CD4-positive, alpha-beta memory T cell (primary cell): ENCODE data around the gene MAP2K7. TPM values are rescaled to one million over a fixed set of nuclear protein-coding genes. Genes with fewer than 3 reads are reported as not detected.
A peak's percentile ranks its signal among the peaks of the same experiment; 100 is the strongest.

Experiments
- CTCF ChIA-PET: fragments of 350-600 bp; sonication (Branson Sonifier 250); formaldehyde crosslinking; loops from one replicate; lab custom pipeline; 2021; ENCODE audit warnings: inconsistent platforms; ENCODE audit not compliant: partially characterized antibody; lab: Charles Lee
- POLR2A ChIA-PET: fragments of 350-600 bp; sonication (Branson Sonifier 250); formaldehyde crosslinking; loops from one replicate; lab custom pipeline; 2021; ENCODE audit not compliant: partially characterized antibody; lab: Charles Lee
- DNase-seq, 5 donors: peaks; one replicate each; pipeline versions ENCODE4 v3.0.0 to v3.0.0-alpha.2; 2020 to 2022; ENCODE audit warnings: mixed read lengths in 1 of 5
- H3K27ac ChIP-seq: one replicate; pipeline ENCODE4 v1.7.0; 2013; ENCODE audit warnings: low read depth, low read length
- H3K27me3 ChIP-seq: 2 replicates; pipeline ENCODE4 v1.7.0; 2013; ENCODE audit warnings: mild to moderate bottlenecking, low read length, moderate library complexity; ENCODE audit not compliant: insufficient read depth
- H3K36me3 ChIP-seq: 2 replicates; pipeline ENCODE4 v1.7.0; 2013; ENCODE audit warnings: mild to moderate bottlenecking, low read length, moderate library complexity; ENCODE audit not compliant: insufficient read depth
- H3K4me1 ChIP-seq: 2 replicates; pipeline ENCODE4 v1.7.0; 2013; ENCODE audit warnings: mild to moderate bottlenecking, low read length, moderate library complexity; ENCODE audit not compliant: insufficient read depth
- H3K4me3 ChIP-seq, 2 donors: one replicate each; pipeline ENCODE4 v1.7.0; 2013; ENCODE audit warnings: low read length in 2 of 2, mild to moderate bottlenecking in 1 of 2
- H3K9me3 ChIP-seq, 2 donors: one replicate each; pipeline ENCODE4 v1.7.0; 2013; ENCODE audit warnings: low read length in 2 of 2, control low read depth in 1 of 2; ENCODE audit not compliant: control insufficient read depth in 1 of 2
- H3K27ac Mint-ChIP-seq, 7 donors: one replicate each; pipeline ENCODE4 v1.8.0; 2020 to 2021; ENCODE audit warnings: mixed read lengths in 7 of 7, mild to moderate bottlenecking in 6 of 7, inconsistent platforms in 3 of 7, moderate library complexity in 3 of 7
- H3K27me3 Mint-ChIP-seq, 2 donors: one replicate each; pipeline ENCODE4 v1.8.0; 2020 to 2021; ENCODE audit warnings: mixed read lengths in 2 of 2
- H3K36me3 Mint-ChIP-seq, 2 donors: one replicate each; pipeline ENCODE4 v1.8.0; 2020 to 2021; ENCODE audit warnings: mixed read lengths in 2 of 2, inconsistent platforms in 1 of 2, mild to moderate bottlenecking in 1 of 2
- H3K4me1 Mint-ChIP-seq, 4 donors: one replicate each; pipeline ENCODE4 v1.8.0; 2020 to 2021; ENCODE audit warnings: mixed read lengths in 4 of 4, mild to moderate bottlenecking in 1 of 4
- H3K4me3 Mint-ChIP-seq, 8 donors: one replicate each; pipeline ENCODE4 v1.8.0; 2020 to 2021; ENCODE audit warnings: mixed read lengths in 8 of 8, mild to moderate bottlenecking in 7 of 8, moderate library complexity in 6 of 8, inconsistent platforms in 3 of 8
- H3K9me3 Mint-ChIP-seq, 8 donors: one replicate each; pipeline ENCODE4 v1.8.0; 2020 to 2021; ENCODE audit warnings: mixed read lengths in 8 of 8, mild to moderate bottlenecking in 5 of 8, inconsistent platforms in 3 of 8, moderate library complexity in 1 of 8
- intact Hi-C: fragments of 100-400 bp; cut with micrococcal nuclease; formaldehyde crosslinking; loops from one replicate; pipeline ENCODE4 v1.15.1; 2023
- polyA plus RNA-seq, 2 donors: library from polyadenylated mRNA; unstranded; fragments of 300-500 nt; fragmentation: Illumina TruSeq; gene quantifications; one replicate each; pipeline ENCODE4 v1.2.3, GENCODE V29; 2021
- total RNA-seq, 2 experiments: library from RNA; stranded (reverse); gene quantifications; one replicate each; pipeline ENCODE4 v1.2.3, GENCODE V29; 2021

Gene MAP2K7
- total and polyA plus RNA-seq, 4 experiments from 2014 or later: 0.57 to 62.5 (median 31.1) TPM

DNA sequence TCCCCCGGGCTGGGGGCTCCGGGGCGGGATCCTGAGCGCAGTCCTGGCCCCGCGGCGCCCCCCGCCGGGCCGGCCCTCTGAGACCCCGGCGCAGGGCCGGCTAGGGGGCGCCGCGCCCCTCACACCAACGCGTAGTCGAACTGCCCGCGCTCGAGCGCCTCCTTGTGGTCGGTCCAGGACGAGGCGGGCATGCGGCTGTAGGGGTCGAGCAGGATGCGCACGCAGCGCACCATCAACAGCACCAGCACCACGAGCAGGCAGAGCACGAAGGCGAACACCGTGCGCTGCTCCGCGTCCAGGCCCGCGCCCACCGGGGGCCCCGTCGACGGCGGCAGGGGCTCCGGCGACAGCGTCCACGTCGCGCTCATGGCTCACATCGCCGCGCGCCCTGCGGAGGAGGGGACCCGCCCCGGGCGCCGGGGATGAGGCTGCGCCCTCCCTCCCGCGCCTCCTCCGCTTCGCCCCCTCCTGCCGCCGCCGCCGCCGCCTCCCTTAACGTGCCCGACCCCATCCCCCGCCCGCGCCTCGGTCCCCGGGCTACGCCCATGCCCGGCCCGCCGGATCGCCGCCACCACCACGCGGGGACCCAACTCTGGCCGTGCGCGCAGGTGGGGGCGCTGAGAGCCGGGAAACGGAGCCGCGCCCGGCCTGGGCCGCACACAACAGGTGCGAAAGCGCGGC, 21.6 kb downstream of the MAP2K7 start:
- Mint-ChIP-seq H3K4me3 (peak overlapping the region; percentile 64 to 90 (median 83)), H3K9me3 (peaks cover 0 to 1% (median 0%) of the 10 kb centered on the region in 8 donors), H3K27ac (peak overlapping the region in 6 of 7 donors; percentile 53 to 84 (median 72)), H3K4me1 (peaks cover 4 to 43% (median 24%) of the 10 kb centered on the region in 4 donors), H3K36me3 (peaks cover 0 to 9% of the 10 kb centered on the region in 2 donors), H3K27me3 (no peaks in the 10 kb centered on the region)
- POLR2A ChIA-PET: no interaction called here
- peaks cover 24% of the 10 kb centered on the region for H3K4me1 ChIP-seq
- intact Hi-C loops: loop anchor here (1.0 kb wide), 2 partner anchors 18 to 72 kb away; partner anchors contain the start of gene TIMM44
- H3K36me3 ChIP-seq: peaks cover 15% of the 10 kb centered on the region
- H3K4me3 ChIP-seq: no peak overlapping the region
- peak; percentile 70 to 78 (median 74) for DNase-seq
- H3K27me3 ChIP-seq: no peaks in the 10 kb centered on the region
- no peaks in the 10 kb centered on the region for H3K9me3 ChIP-seq
- CTCF ChIA-PET: no interaction called here
- no peak overlapping the region for H3K27ac ChIP-seq

DNA sequence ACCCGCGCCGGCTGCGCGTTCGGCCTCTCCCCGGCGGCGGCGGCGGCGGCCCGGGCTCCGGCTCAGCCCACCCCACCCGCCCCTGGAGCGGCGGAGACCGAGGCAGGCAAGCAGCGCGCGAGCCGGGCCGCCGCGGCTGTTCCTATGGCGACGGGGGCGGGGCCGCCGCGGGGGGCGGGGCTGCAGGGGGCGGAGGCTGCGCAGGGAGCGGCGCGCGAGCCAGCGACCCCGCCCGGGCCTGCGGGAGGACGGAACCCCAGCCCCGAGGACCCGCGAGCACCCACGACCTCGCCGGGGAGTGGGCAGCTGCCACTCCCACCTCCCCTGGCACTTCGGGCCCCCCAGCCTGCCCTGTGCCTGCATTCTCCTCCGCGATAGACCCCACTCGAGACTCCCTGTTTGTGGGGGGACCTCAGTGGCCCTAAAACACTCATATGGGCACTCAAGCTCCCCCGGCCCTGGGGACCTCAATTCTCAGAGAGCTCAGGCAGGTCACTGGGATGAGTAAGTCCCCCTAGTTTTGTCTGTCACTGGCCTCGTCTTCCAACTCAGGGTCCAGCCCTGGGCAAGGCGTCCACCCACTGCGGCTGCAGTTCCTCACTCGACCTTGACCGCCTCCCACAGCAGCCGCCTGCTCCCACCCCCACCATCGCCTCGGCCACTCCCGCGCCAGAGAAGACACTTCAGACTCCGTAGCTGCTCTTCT, 22.5 kb downstream of the MAP2K7 start, which contains the start of gene CTXN1:
TSS of gene CTXN1 (minus strand) at position 115 of the 706 bp plus-strand sequence. CDS start 597 bp downstream, outside the sequence.
- Mint-ChIP-seq H3K27me3 (no peaks in the 10 kb centered on the region), H3K36me3 (peaks cover 0 to 16% of the 10 kb centered on the region in 2 donors), H3K27ac (peak within 1 kb of the TSS in 6 of 7 donors; percentile 53 to 84 (median 76)), H3K4me3 (peak within 1 kb of the TSS; percentile 64 to 90 (median 83)), H3K9me3 (no peaks in the 10 kb centered on the region), H3K4me1 (peaks cover 1 to 37% (median 20%) of the 10 kb centered on the region in 4 donors)
- Histone ChIP-seq H3K36me3 (peaks cover 15% of the 10 kb centered on the region), H3K9me3 (no peaks in the 10 kb centered on the region), H3K4me3 (no peak within 1 kb of the TSS), H3K27me3 (no peaks in the 10 kb centered on the region), H3K4me1 (peaks cover 20% of the 10 kb centered on the region), H3K27ac (no peak within 1 kb of the TSS)
- intact Hi-C loops: no loop called here
- POLR2A ChIA-PET: interaction anchor here (1.5 kb wide), 2 partner anchors 9 to 18 kb away, joined by 5 to 8 read pairs; no protein-coding TSS in a partner anchor
- peak; percentile 68 to 78 (median 72) for DNase-seq
- CTCF ChIA-PET: interaction anchor here (1.5 kb wide), 1 partner anchor 74 kb away, joined by 6 read pairs; no protein-coding TSS in a partner anchor

DNA sequence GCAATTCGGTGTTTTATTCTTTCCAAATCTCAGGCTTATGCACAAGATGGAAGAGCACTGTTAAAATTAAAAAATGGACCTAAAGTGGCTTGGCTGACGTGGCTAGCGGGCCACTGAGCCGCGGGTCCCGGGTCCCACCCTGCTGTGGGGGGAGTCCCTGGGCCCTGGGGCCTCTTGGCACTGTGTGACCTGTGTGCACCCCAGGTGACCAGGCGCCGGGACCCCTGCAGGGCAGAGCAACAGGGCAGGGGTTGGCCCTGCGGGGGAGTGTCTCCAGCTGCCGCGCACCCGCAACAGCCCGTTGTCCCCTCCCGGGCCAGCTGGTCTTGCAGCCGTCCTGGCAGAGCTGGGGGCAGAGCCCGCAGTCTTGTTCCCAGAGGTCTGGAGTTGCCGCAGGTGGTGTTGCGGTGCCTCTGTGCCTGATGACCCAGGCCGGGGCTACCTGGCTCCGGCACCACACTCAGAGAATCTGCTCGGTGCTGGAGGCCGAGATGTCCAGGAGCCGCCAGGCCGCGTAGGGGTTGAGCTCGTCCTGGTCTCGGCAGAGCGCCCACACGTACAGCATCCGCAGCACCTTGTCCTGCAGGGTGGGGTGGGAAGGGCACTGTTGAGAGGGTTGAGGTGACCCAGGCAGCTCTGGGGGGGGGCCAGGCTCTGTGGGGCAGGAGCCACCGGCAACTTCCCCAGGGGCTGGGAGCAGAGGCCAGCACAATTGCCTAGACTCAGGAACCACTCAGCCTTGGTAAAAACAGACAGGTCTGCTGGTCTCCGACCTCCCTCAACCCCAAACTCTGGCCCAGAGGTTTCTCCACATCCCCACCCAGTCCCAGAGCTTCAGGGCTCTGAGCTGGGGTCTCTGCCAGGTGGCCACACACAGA, 23.3 kb downstream of the MAP2K7 start:
- ChIA-PET POLR2A (interaction anchor here (1.5 kb wide), 2 partner anchors 9 to 17 kb away, joined by 5 to 8 read pairs; no protein-coding TSS in a partner anchor), CTCF (interaction anchor here (0.6 to 1.5 kb wide), 3 partner anchors 9 to 578 kb away, joined by 4 to 6 read pairs (median 4); no protein-coding TSS in a partner anchor)
- no peaks in the 10 kb centered on the region for H3K27me3 Mint-ChIP-seq
- no peak for DNase-seq
- peaks cover 1 to 31% (median 18%) of the 10 kb centered on the region in 4 donors for H3K4me1 Mint-ChIP-seq
- H3K27ac Mint-ChIP-seq: peak overlapping the region in 2 of 7 donors; percentile 60 to 83
- Histone ChIP-seq H3K27ac (no peak overlapping the region), H3K27me3 (no peaks in the 10 kb centered on the region), H3K4me3 (no peak overlapping the region), H3K9me3 (no peaks in the 10 kb centered on the region), H3K4me1 (peaks cover 13% of the 10 kb centered on the region), H3K36me3 (peaks cover 19% of the 10 kb centered on the region)
- H3K9me3 Mint-ChIP-seq: no peaks in the 10 kb centered on the region
- H3K4me3 Mint-ChIP-seq: peak overlapping the region; percentile 17 to 73 (median 42)
- peaks cover 0 to 19% of the 10 kb centered on the region in 2 donors for H3K36me3 Mint-ChIP-seq
- intact Hi-C loops: no loop called here

DNA sequence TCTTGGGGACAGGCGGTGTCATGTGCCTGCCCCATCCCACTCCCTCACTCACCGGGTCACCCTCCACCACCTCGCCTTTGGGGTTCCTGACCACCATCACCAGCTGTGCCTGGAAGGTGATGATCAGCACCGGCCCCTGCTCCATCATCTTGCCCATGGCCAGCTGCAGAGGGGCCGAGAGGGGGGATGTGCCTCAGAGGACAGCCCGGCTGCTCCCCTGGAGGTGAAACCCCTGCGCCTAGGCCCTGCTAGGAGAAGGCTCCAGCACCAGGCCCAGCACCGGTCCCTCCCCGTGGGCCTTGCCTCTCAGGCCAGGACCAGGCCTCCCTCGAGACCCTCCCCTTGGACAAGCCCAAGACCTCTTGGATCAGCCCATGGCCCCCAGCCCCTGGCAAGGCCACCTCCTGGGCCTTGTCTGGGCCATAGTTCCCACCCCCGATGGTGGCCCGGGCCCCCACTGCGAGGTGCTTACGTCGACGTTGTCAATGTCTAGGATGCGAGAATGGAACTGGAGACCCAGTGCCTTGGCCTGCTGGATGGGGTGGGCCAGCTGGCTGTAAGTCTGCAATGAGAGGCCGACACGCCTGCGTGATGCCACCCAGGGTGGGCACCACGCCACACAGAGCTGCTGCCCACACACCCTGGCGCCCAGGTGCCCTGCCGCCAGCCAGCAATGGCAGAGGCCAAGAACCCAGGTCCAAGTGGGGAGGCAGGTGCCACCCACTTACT, 24.1 kb downstream of the MAP2K7 start:
- intact Hi-C loops: no loop called here

DNA sequence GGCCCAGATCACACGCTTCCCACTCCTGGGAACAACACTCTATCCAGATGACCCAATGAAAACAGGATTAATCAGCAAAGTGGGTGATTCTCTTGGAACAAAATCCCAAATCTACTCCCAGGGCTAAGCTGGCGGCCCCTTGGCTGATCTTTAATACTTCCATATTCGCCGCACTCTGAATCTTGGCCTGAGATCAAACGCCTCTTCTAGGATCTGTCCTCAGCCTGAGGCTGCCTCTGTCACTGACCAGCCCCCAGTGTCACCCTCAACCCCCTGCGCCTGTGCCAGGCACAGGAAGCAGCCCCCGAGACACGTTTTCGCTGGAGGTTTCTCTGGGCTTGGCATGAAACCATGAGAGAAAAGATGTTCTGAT, 24.6 kb downstream of the MAP2K7 start:
- no peak overlapping the region for H3K4me3 ChIP-seq
- DNase-seq: no peak
- H3K36me3 ChIP-seq: peaks cover 21% of the 10 kb centered on the region
- Mint-ChIP-seq H3K4me1 (peaks cover 1 to 25% (median 12%) of the 10 kb centered on the region in 4 donors), H3K4me3 (peak overlapping the region in 1 of 8 donors; percentile 39), H3K27me3 (no peaks in the 10 kb centered on the region), H3K27ac (peak overlapping the region in 3 of 7 donors; percentile 10 to 81 (median 22)), H3K9me3 (no peaks in the 10 kb centered on the region), H3K36me3 (peaks cover 0 to 23% of the 10 kb centered on the region in 2 donors)
- CTCF ChIA-PET: interaction anchor here (2.1 to 2.8 kb wide), 3 partner anchors 8 to 76 kb away, joined by 6 to 12 read pairs (median 10); partner anchors contain the start of genes SNAPC2 and TIMM44
- no peaks in the 10 kb centered on the region for H3K9me3 ChIP-seq
- intact Hi-C loops: no loop called here
- no peak overlapping the region for H3K27ac ChIP-seq
- POLR2A ChIA-PET: interaction anchor here (0.7 to 1.6 kb wide), 2 partner anchors 8 to 121 kb away, joined by 3 to 15 read pairs; partner anchors contain the start of gene SNAPC2
- H3K4me1 ChIP-seq: peaks cover 10% of the 10 kb centered on the region
- H3K27me3 ChIP-seq: no peaks in the 10 kb centered on the region

More for the DNA sequence above, 24.1 kb downstream of the MAP2K7 start:
- ChIA-PET CTCF (interaction anchor here (0.6 to 2.1 kb wide), 4 partner anchors 10 to 577 kb away, joined by 4 to 6 read pairs (median 5); no protein-coding TSS in a partner anchor), POLR2A (interaction anchor here (1.5 kb wide), 1 partner anchor 10 kb away, joined by 5 read pairs; no protein-coding TSS in a partner anchor)
- peaks cover 0 to 23% of the 10 kb centered on the region in 2 donors for H3K36me3 Mint-ChIP-seq
- no peak for DNase-seq
- no peak overlapping the region for H3K4me3 ChIP-seq
- H3K27me3 Mint-ChIP-seq: no peaks in the 10 kb centered on the region
- H3K27me3 ChIP-seq: no peaks in the 10 kb centered on the region
- H3K9me3 Mint-ChIP-seq: no peaks in the 10 kb centered on the region
- H3K27ac Mint-ChIP-seq: peak overlapping the region in 2 of 7 donors; percentile 22 to 81
- H3K36me3 ChIP-seq: peaks cover 19% of the 10 kb centered on the region
- peaks cover 10% of the 10 kb centered on the region for H3K4me1 ChIP-seq
- H3K27ac ChIP-seq: no peak overlapping the region
- no peaks in the 10 kb centered on the region for H3K9me3 ChIP-seq
- H3K4me3 Mint-ChIP-seq: peak overlapping the region in 1 of 8 donors; percentile 36
- H3K4me1 Mint-ChIP-seq: peaks cover 1 to 28% (median 15%) of the 10 kb centered on the region in 4 donors
